Endothelial cell of umbilical vein (primary cell): Measurements from ENCODE around the gene MGAT4A. TPM values are rescaled to one million over a fixed set of nuclear protein-coding genes. Genes with fewer than 3 reads are reported as not detected.

Experiments used
- BruUV-seq: library from RNA; stranded (reverse); fragments of 400-500 nt; replicated peaks from 2 replicates; lab custom pipeline; 2021; lab: Mats Ljungman, UMichigan
- CTCF ChIA-PET: fragments of 300-600, 350-600 bp; sonication (Branson Sonifier 250); formaldehyde crosslinking; loops from one replicate; lab custom pipeline; 2021; ENCODE audit warnings: antibody characterized with exemption, inconsistent platforms; lab: Charles Lee
- POLR2A ChIA-PET: fragments of 300-600, 350-600 bp; sonication (Branson Sonifier 250); formaldehyde crosslinking; loops from one replicate; lab custom pipeline; 2021; ENCODE audit warnings: antibody characterized with exemption, inconsistent platforms; lab: Charles Lee
- DNase-seq: peaks from one replicate; pipeline ENCODE4 v3.0.0-alpha.2; 2011; ENCODE audit warnings: low read depth, low spot score
- FAIRE-seq: peaks from 2 replicates; lab custom pipeline; 2011; peaks lifted over from hg19 to GRCh38; lab: Jason Lieb, UNC
- H2AFZ ChIP-seq: 2 replicates; pipeline ENCODE4 v1.6.0; 2012; ENCODE audit warnings: low read depth, low read length, control low read depth, inconsistent platforms
- H3K27ac ChIP-seq: 2 replicates; pipeline ENCODE4 v1.5.1; 2011; ENCODE audit warnings: low read depth, mild to moderate bottlenecking, control low read depth, low read length, moderate library complexity; ENCODE audit not compliant: insufficient read depth
- H3K27me3 ChIP-seq, 2 experiments: 2 replicates each; pipeline versions ENCODE4 v1.6.0 to v1.6.1; 2011; ENCODE audit warnings: low read length in 2 of 2, mixed read lengths in 1 of 2; ENCODE audit not compliant: control insufficient read depth in 2 of 2, insufficient read depth in 2 of 2
- H3K36me3 ChIP-seq, 2 experiments: 2 replicates in 1 of 2; 3 replicates in 1 of 2; pipeline ENCODE4 v1.5.1; 2011; ENCODE audit warnings: low read length in 2 of 2, mild to moderate bottlenecking in 1 of 2, moderate library complexity in 1 of 2; ENCODE audit not compliant: control insufficient read depth in 2 of 2, insufficient read depth in 2 of 2; ENCODE audit errors: extremely low read depth in 1 of 2
- H3K4me1 ChIP-seq: 3 replicates; pipeline ENCODE4 v1.5.1; 2011; ENCODE audit warnings: mild to moderate bottlenecking, low read length; ENCODE audit not compliant: control insufficient read depth, insufficient read depth; ENCODE audit errors: extremely low read depth
- H3K4me2 ChIP-seq: 2 replicates; pipeline ENCODE4 v1.6.1; 2011; ENCODE audit warnings: low read length, control low read depth, mixed read lengths; ENCODE audit not compliant: insufficient read depth
- H3K4me3 ChIP-seq, 3 experiments: fragments of 200-600 bp in 1 of 3; sonication (generic), shearing (Covaris generic) in 1 of 3; replicated peaks in 1 of 3; 2 replicates each; pipeline ENCODE4 v1.5.1; 2011 to 2016; ENCODE audit warnings: control low read depth in 3 of 3, low read length in 3 of 3, mild to moderate bottlenecking in 2 of 3, inconsistent platforms in 1 of 3, low read depth in 1 of 3, moderate library complexity in 1 of 3; ENCODE audit not compliant: insufficient read depth in 1 of 3
- H3K79me2 ChIP-seq: 2 replicates; pipeline ENCODE4 v1.6.0; 2012; ENCODE audit warnings: low read length, inconsistent platforms; ENCODE audit not compliant: control insufficient read depth, insufficient read depth
- H3K9ac ChIP-seq: replicated peaks from 2 replicates; pipeline ENCODE3; 2011; ENCODE audit warnings: low read length, control low read depth; ENCODE audit not compliant: insufficient read depth; ENCODE audit errors: extremely low read depth
- H3K9me1 ChIP-seq: replicated peaks from 3 replicates; pipeline ENCODE4 v1.6.0; 2011; ENCODE audit warnings: mild to moderate bottlenecking, low read length; ENCODE audit not compliant: control insufficient read depth, insufficient read depth; ENCODE audit errors: extremely low read depth
- H3K9me3 ChIP-seq: replicated peaks from 2 replicates; pipeline ENCODE4 v1.5.1; 2012; ENCODE audit warnings: low read length, inconsistent platforms; ENCODE audit not compliant: control insufficient read depth, insufficient read depth
- H4K20me1 ChIP-seq: replicated peaks from 2 replicates; pipeline ENCODE3; 2011; ENCODE audit warnings: mild to moderate bottlenecking, low read length; ENCODE audit not compliant: control insufficient read depth, insufficient read depth; ENCODE audit errors: extremely low read depth
- CTCF ChIP-seq, 2 donors: IDR thresholded peaks; 1 replicate in 1 of 2; 2 replicates in 1 of 2; pipeline ENCODE4 v1.5.1; 2011; ENCODE audit warnings: low read length in 2 of 2, mild to moderate bottlenecking in 2 of 2, moderate library complexity in 2 of 2, control low read depth in 1 of 2, inconsistent platforms in 1 of 2, low read depth in 1 of 2; ENCODE audit not compliant: insufficient read depth in 1 of 2; ENCODE audit errors: extremely low read depth in 1 of 2
- EZH2 ChIP-seq: IDR thresholded peaks from 2 replicates; pipeline ENCODE4 v1.6.1; 2012; ENCODE audit warnings: borderline replicate concordance, low read depth, mild to moderate bottlenecking, moderate library complexity, low read length, inconsistent platforms; ENCODE audit not compliant: severe bottlenecking
- FOS ChIP-seq: IDR thresholded peaks from 2 replicates; pipeline ENCODE4 v1.6.1; 2011; ENCODE audit warnings: mild to moderate bottlenecking, low read length, moderate library complexity, borderline replicate concordance; ENCODE audit not compliant: insufficient read depth
- GATA2 ChIP-seq: IDR thresholded peaks from 2 replicates; pipeline ENCODE4 v1.7.0; 2011; ENCODE audit warnings: low read depth, mild to moderate bottlenecking, moderate library complexity, mixed read lengths, low read length; ENCODE audit not compliant: insufficient read length, insufficient read depth
- MAX ChIP-seq: IDR thresholded peaks from 2 replicates; pipeline ENCODE4 v1.6.1; 2011; ENCODE audit not compliant: insufficient read depth, insufficient read length
- MYC ChIP-seq: IDR thresholded peaks from one replicate; pipeline ENCODE4 v1.6.1; 2011; ENCODE audit warnings: mild to moderate bottlenecking, low read depth, low read length
- POLR2A ChIP-seq: IDR thresholded peaks from 2 replicates; pipeline ENCODE4 v1.6.1; 2012; ENCODE audit warnings: low read depth, mild to moderate bottlenecking, control low read depth, low read length
- POLR2AphosphoS5 ChIP-seq: IDR thresholded peaks from 2 replicates; pipeline ENCODE4 v1.6.1; 2012; ENCODE audit warnings: low read depth, mild to moderate bottlenecking, control low read depth, low read length, moderate library complexity; ENCODE audit not compliant: insufficient read depth
- dilution Hi-C: fragments of 300-500 bp; cut with MboI; formaldehyde crosslinking; loops from one replicate; pipeline ENCODE4 v1.15.0; 2019; ENCODE audit warnings: low sequenced_read_pairs; ENCODE audit not compliant: extremely low pct_ligation_motif_present
- intact Hi-C: fragments of 100-400 bp; cut with micrococcal nuclease; formaldehyde crosslinking; loops from one replicate; pipeline ENCODE4 v1.10.0; 2022
- polyA plus RNA-seq, 4 experiments: library from polyadenylated mRNA; depleted of rRNA in 3 of 4; stranded (reverse) in 3 of 4; unstranded in 1 of 4; fragments of >200 nt; gene quantifications; 2 replicates each; pipeline versions ENCODE4 v1.2.1 to v1.2.3, GENCODE V29; 2011 to 2012; ENCODE audit warnings: missing spikeins in 1 of 4
- total RNA-seq: library from RNA; stranded (reverse); gene quantifications from 2 replicates; pipeline ENCODE4 v1.2.3, GENCODE V29; 2021

Gene MGAT4A
- total and polyA plus RNA-seq, 2 donors (not counting 3 experiments of a cell fraction or from before 2014, with no cell fraction given): 9.2 to 42.2 TPM

- Histone ChIP-seq H2AFZ (peak overlapping the region; percentile 78), H3K79me2 (no peaks in the 10 kb centered on the region), H3K9me1 (no peaks in the 10 kb centered on the region), H3K27me3 (no peaks in the 10 kb centered on the region), H3K4me2 (peak overlapping the region; percentile 69), H3K36me3 (no peaks in the 10 kb centered on the region), H3K9me3 (no peaks in the 10 kb centered on the region), H3K4me1 (peaks cover 17% of the 10 kb centered on the region), H3K27ac (peak overlapping the region; percentile 49), H4K20me1 (no peaks in the 10 kb centered on the region), H3K9ac (no peak overlapping the region), H3K4me3 (no peak overlapping the region)
- dilution Hi-C loops (no loop called here), intact Hi-C loops (no loop called here)
- TF ChIP-seq GATA2 (no peak), FOS (no peak), MYC (no peak), MAX (no peak), POLR2A (no peak), CTCF (IDR thresholded peaks at IDR 0.05; ENCODE audit: extremely low read depth in 1 of 2, insufficient read depth in 1 of 2, low read depth in 1 of 2, low read length in 2 of 2) (no peak), EZH2 (no peak), POLR2AphosphoS5 (no peak)
- no peak for DNase-seq
- no peak for FAIRE-seq
- ChIA-PET POLR2A (no interaction called here), CTCF (interaction anchor here (0.9 to 1.8 kb wide), 5 partner anchors 11 to 120 kb away, joined by 3 to 5 read pairs (median 4); partner anchors contain the start of gene MGAT4A)
- BruUV-seq: no TSS peak
These were observed 38.2 kb upstream of the MGAT4A start for GRCh38 chr2:98769114-98769476.
